GM12891 (cell line): Measurements from ENCODE around the gene GMDS.

Experiments used
- PAX5 ChIP-seq: IDR thresholded peaks from 2 replicates; pipeline ENCODE4 v1.6.1; 2011; ENCODE audit warnings: low read length, moderate library complexity, mild to moderate bottlenecking; ENCODE audit not compliant: insufficient read depth, severe bottlenecking
- POLR2A ChIP-seq: IDR thresholded peaks from 2 replicates; pipeline ENCODE4 v1.6.1; 2011; ENCODE audit warnings: low read depth, low read length, control low read depth
- POLR2AphosphoS5 ChIP-seq: IDR thresholded peaks from 2 replicates; pipeline ENCODE4 v1.6.1; 2011; ENCODE audit warnings: low read depth, low read length, control low read depth
- SPI1 ChIP-seq: IDR thresholded peaks from 2 replicates; pipeline ENCODE4 v1.6.1; 2011; ENCODE audit warnings: low read depth, low read length, control low read depth
- TAF1 ChIP-seq: IDR thresholded peaks from 2 replicates; pipeline ENCODE4 v1.6.1; 2011; ENCODE audit warnings: low read depth, low read length, control low read depth

DNA sequence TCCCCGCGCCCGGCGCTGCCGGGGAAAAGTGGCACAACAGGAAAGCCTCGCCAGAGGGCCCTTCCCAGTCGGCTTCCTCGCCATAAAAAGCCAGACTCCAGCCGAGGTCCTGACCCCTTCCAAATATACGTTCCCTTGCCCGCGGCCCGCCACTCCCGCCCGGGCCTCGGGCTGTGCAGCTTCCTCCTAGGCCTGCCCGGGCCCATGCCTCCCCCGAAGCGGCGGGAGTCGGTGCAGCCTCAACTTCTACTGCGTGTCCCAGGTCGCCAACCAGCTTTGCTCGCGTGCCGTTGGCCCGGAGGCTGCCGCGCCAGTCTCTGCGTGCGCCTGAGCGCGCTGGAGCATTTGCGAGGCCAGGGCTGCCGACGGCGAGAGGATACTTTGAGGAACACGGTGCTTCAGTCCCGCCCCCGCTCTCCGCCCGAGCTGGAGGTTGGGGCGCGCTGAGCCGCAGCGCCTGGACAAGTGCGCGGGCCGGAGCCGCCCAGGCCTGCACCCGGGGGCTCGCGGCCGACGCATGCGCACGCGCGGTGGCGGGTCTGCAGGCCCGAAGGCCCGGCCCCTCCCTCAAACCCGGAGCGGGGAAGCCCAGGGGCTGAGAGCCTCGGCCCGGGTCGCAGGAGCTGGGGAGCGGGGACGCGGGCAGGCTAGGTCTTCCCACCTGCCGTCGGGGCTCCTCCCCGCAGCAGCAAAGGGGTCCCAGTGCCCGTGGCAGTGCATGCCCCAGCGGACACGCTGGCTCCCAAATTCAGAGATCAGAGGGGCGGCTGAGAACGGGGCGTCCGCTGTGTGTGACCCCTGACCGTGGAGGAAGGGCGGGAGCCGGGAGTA lies 625.5 kb downstream of the GMDS start:
- TF ChIP-seq POLR2A = no peak
- no peak for TF ChIP-seq SPI1
- no peak for TF ChIP-seq PAX5
- no peak for TF ChIP-seq TAF1
- no peak for TF ChIP-seq POLR2AphosphoS5
